Mesothelial cell of epicardium (in vitro differentiated cells): ENCODE data around the gene CLCF1. TPM values are rescaled to one million over a fixed set of nuclear protein-coding genes. Genes with fewer than 3 reads are reported as not detected.

ENCODE experiments used
- DNase-seq, 2 experiments: peaks; one replicate each; pipeline ENCODE4 v3.0.0; 2021; ENCODE audit warnings: low spot score in 2 of 2; ENCODE audit not compliant: unreplicated experiment in 2 of 2
- H3K27ac Mint-ChIP-seq: 2 replicates; pipeline ENCODE4 v1.8.0; 2021; ENCODE audit warnings: mixed read lengths
- H3K27me3 Mint-ChIP-seq: 2 replicates; pipeline ENCODE4 v1.8.0; 2021; ENCODE audit warnings: low read depth, mixed read lengths
- H3K36me3 Mint-ChIP-seq: 2 replicates; pipeline ENCODE4 v1.8.0; 2021; ENCODE audit warnings: mixed read lengths
- H3K4me1 Mint-ChIP-seq: 2 replicates; pipeline ENCODE4 v1.8.0; 2021; ENCODE audit warnings: mixed read lengths
- H3K4me3 Mint-ChIP-seq: 2 replicates; pipeline ENCODE4 v1.8.0; 2021; ENCODE audit warnings: mild to moderate bottlenecking, moderate library complexity, mixed read lengths
- H3K9me3 Mint-ChIP-seq: 2 replicates; pipeline ENCODE4 v1.8.0; 2021; ENCODE audit warnings: mixed read lengths
- total RNA-seq: library from RNA; stranded (reverse); gene quantifications from 3 replicates; pipeline ENCODE4 v1.2.1, GENCODE V29; 2021
- TF ChIP-seq, protein P1 (sequence below): fragments of 200-600 bp; sonication (generic); IDR thresholded peaks from one replicate; pipeline ENCODE4 v1.5.0; 2021; ENCODE audit warnings: antibody characterized with exemption; ENCODE audit not compliant: unreplicated experiment

CLCF1 gene
- total RNA-seq, 1 donor from 2014 or later: 5.9 TPM

DNA sequence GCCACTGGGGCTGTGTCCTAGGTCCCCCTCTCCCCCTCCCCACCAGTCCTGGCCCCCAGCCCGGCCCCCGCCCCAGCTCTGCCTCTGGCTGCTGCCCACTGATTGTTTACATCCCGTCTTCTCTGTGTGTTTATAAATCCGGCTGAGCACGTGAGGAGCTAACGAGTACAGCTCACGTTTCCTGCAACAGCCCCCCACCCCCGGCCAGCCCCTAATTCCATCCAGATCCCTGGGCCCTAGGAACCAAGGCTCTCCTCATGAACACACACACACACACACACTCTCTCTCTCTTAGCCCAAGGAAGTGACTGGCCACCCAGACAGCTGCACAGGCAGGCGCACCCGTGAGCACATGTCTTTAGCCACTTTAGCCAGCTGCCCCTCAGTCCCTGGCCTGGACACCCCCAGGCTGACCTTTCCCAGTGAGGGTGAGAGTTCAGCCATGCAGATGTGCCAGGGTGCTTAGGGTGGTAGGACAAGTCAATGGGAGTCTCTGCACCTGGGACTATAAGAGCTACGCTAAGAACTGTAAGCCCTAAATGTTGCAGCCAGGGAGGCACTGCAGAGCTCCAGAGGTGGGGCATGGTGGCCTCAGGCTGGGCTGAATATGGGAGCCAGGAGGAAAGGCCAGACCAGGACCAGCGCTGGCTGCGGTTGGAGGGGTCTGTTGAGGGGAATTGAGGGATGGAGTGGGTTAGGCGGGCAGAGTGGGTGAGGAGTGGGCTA, 2.9 kb downstream of the CLCF1 start:
- H3K9me3 Mint-ChIP-seq: no peaks in the 10 kb centered on the region
- DNase-seq: no peak
- peaks cover 65% of the 10 kb centered on the region for H3K4me1 Mint-ChIP-seq
- peak overlapping the region; percentile 94 for H3K27ac Mint-ChIP-seq
- H3K36me3 Mint-ChIP-seq: no peaks in the 10 kb centered on the region
- TF ChIP-seq, protein P1, sequence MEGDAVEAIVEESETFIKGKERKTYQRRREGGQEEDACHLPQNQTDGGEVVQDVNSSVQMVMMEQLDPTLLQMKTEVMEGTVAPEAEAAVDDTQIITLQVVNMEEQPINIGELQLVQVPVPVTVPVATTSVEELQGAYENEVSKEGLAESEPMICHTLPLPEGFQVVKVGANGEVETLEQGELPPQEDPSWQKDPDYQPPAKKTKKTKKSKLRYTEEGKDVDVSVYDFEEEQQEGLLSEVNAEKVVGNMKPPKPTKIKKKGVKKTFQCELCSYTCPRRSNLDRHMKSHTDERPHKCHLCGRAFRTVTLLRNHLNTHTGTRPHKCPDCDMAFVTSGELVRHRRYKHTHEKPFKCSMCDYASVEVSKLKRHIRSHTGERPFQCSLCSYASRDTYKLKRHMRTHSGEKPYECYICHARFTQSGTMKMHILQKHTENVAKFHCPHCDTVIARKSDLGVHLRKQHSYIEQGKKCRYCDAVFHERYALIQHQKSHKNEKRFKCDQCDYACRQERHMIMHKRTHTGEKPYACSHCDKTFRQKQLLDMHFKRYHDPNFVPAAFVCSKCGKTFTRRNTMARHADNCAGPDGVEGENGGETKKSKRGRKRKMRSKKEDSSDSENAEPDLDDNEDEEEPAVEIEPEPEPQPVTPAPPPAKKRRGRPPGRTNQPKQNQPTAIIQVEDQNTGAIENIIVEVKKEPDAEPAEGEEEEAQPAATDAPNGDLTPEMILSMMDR: no peak
- H3K27me3 Mint-ChIP-seq: peaks cover 2% of the 10 kb centered on the region
- peak overlapping the region; percentile 34 for H3K4me3 Mint-ChIP-seq

DNA sequence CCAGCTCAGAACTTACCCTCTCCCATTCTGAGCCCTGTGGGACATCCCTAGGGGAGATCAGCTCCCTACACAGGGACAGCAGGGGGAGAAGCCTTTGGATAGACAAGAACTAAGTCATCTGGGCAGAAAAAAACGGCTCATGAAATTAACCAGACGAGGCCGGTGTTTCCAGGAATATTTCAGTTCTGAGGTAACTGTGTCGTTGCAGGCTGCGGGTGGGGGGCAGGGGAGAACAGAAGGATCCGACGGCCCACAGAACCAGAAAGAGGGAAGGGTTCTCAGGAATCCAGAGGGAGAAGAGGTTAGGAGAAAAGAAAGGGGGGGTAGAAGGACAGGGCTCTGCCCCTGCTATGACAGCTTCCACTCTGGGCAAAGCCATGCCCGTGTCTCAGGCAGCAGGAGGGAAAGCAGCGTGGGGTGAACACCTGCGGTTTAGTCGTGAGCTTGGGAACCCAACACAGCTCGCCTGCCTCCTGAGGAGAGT, 3.6 kb downstream of the CLCF1 start:
- DNase-seq: no peak
- Mint-ChIP-seq H3K27me3 (peaks cover 2% of the 10 kb centered on the region), H3K4me3 (peak overlapping the region; percentile 34), H3K9me3 (no peaks in the 10 kb centered on the region), H3K36me3 (no peaks in the 10 kb centered on the region), H3K4me1 (peaks cover 67% of the 10 kb centered on the region), H3K27ac (peak overlapping the region; percentile 94)
- TF ChIP-seq, protein P1: no peak

DNA sequence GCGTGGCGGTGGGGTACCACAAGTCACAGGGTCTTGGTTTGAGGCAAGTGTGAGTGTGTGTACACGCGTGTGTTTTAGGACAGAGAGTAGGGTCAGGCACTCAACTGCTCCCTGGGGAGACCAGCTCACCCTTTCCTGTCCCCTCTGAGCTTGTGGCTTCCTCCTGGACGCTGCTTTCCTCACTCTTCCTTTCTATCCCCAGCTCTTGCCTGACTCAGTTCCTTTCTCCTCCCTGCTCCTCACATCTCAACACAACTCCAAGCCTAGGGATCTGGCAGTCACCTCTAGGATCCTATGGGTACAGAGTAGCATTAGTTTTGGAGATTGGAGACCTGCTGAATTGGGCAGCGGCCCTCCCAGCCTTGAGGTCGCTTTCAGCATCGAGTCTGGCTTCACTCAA, 4.1 kb downstream of the CLCF1 start:
- DNase-seq: no peak
- Mint-ChIP-seq H3K36me3 (no peaks in the 10 kb centered on the region), H3K27me3 (peaks cover 2% of the 10 kb centered on the region), H3K9me3 (no peaks in the 10 kb centered on the region), H3K27ac (peak overlapping the region; percentile 94), H3K4me1 (peaks cover 62% of the 10 kb centered on the region), H3K4me3 (no peak overlapping the region)
- TF ChIP-seq, protein P1: no peak

DNA sequence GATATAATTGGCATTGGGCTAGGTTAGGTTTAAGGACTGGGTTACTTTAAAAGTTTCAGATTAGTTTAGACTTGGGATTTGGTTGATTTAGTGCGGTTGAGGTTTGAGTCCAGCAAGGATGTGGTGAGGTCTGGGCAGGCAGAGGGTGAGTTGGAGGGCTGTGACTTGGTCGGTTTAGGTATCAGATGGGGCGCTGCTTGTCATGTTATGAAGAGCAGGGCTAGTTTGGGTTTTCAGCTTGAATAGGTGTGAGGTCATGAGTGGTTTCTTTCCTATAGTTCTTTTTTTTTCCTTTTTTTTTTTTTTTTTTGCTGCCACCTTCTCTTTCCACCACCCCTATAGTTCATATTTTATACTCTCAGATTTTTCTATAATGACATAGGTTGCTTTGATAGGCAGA, 4.8 kb downstream of the CLCF1 start:
- H3K27me3 Mint-ChIP-seq: no peaks in the 10 kb centered on the region
- no peak for DNase-seq

DNA sequence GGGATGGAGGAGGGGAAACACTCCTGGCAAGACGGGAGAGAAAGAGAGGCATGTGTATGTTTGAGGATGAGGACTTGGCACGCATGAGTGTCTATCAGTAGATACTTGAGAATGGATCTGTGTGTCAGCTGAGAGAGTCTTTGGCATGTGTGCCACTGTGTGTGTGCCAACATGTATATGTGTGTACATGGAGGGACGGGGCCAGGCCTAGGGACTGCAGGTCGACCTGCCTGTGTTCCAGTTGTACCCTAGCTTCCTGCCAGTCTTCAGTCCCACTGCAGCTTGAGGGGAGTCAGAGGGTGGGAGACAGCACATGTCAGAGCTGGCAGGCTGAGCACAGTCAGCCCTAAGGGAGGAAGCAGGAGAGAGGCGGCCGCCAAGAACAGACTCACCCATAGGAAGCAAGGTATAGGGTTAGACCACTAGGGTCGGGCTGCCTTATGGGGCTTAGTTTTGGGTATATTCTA, 5.6 kb downstream of the CLCF1 start:
- H3K27ac Mint-ChIP-seq: peak overlapping the region; percentile 27
- no peaks in the 10 kb centered on the region for H3K9me3 Mint-ChIP-seq
- H3K4me3 Mint-ChIP-seq: no peak overlapping the region
- TF ChIP-seq, protein P1: no peak
- H3K27me3 Mint-ChIP-seq: no peaks in the 10 kb centered on the region
- DNase-seq: no peak
- H3K36me3 Mint-ChIP-seq: no peaks in the 10 kb centered on the region
- peaks cover 57% of the 10 kb centered on the region for H3K4me1 Mint-ChIP-seq

More for the DNA sequence above, 4.8 kb downstream of the CLCF1 start:
- H3K4me1 Mint-ChIP-seq: peaks cover 57% of the 10 kb centered on the region
- no peaks in the 10 kb centered on the region for H3K36me3 Mint-ChIP-seq
- no peak overlapping the region for H3K4me3 Mint-ChIP-seq
- TF ChIP-seq, protein P1: no peak
- no peaks in the 10 kb centered on the region for H3K9me3 Mint-ChIP-seq
- H3K27ac Mint-ChIP-seq: no peak overlapping the region
